Kidney (tissue), 14 donors: ENCODE measurements around the gene ANKRD9. TPM values are rescaled to one million over a fixed set of nuclear protein-coding genes. Genes with fewer than 3 reads are reported as not detected.
"Not testable (repeated sequence)": the region's sequence is repeated elsewhere in the genome, so short reads cannot be mapped to it uniquely, and the experiment has no call there.

ENCODE experiments used
- DNase-seq, 5 donors: peaks; one replicate each; pipeline ENCODE4 v3.0.0-alpha.2; 2013 to 2020
- FAIRE-seq: peaks from 2 replicates; lab custom pipeline; 2012; peaks lifted over from hg19 to GRCh38; lab: Jason Lieb, UNC
- H3K27ac ChIP-seq, 2 donors: one replicate each; pipeline ENCODE4 v1.7.0; 2013; ENCODE audit warnings: low read depth in 2 of 2, low read length in 2 of 2, inconsistent platforms in 1 of 2
- H3K27me3 ChIP-seq: one replicate; pipeline ENCODE4 v1.7.1; 2013; ENCODE audit warnings: low read length, inconsistent platforms; ENCODE audit not compliant: control insufficient read depth, insufficient read depth
- H3K36me3 ChIP-seq, 3 donors: one replicate each; pipeline versions ENCODE4 v1.7.0 to v1.7.1; 2013; ENCODE audit warnings: low read length in 3 of 3, control low read depth in 1 of 3, inconsistent platforms in 1 of 3; ENCODE audit not compliant: insufficient read depth in 3 of 3, control insufficient read depth in 2 of 3
- H3K4me1 ChIP-seq, 3 donors: one replicate each; pipeline versions ENCODE4 v1.7.0 to v1.7.1; 2013; ENCODE audit warnings: low read length in 3 of 3, inconsistent platforms in 1 of 3, low read depth in 1 of 3; ENCODE audit not compliant: control insufficient read depth in 2 of 3, insufficient read depth in 2 of 3
- H3K4me3 ChIP-seq, 3 donors: one replicate each; pipeline versions ENCODE4 v1.7.0 to v1.8.1; 2013; ENCODE audit warnings: low read length in 3 of 3, control low read depth in 1 of 3, inconsistent platforms in 1 of 3
- H3K9ac ChIP-seq, 3 donors: one replicate each; pipeline versions ENCODE4 v1.7.0 to v1.7.1; 2013; ENCODE audit warnings: low read length in 3 of 3, control low read depth in 1 of 3, inconsistent platforms in 1 of 3
- H3K9me3 ChIP-seq, 3 donors: one replicate each; pipeline versions ENCODE4 v1.7.0 to v1.7.1; 2013; ENCODE audit warnings: low read length in 3 of 3, control low read depth in 1 of 3, inconsistent platforms in 1 of 3; ENCODE audit not compliant: control insufficient read depth in 2 of 3, insufficient read depth in 1 of 3
- CTCF ChIP-seq: IDR thresholded peaks from 3 replicates; pipeline ENCODE4 v1.5.1; 2012; ENCODE audit warnings: mild to moderate bottlenecking, moderate library complexity, borderline replicate concordance; ENCODE audit not compliant: insufficient read depth; ENCODE audit errors: extremely low read depth
- intact Hi-C: fragments of 100-400 bp; cut with DNase I; formaldehyde crosslinking; loops from one replicate; pipeline ENCODE4 v1.11.1; 2022
- polyA plus RNA-seq: library from polyadenylated mRNA; stranded (reverse); fragments of 350-450 nt; fragmentation: Illumina TruSeq; extraction: RNeasy Lipid Tissue Mini Kit (QIAGEN cat#74804); gene quantifications from one replicate; pipeline ENCODE4 v1.2.3, GENCODE V29; 2014; ENCODE audit warnings: low read depth, low replicate concordance; ENCODE audit not compliant: insufficient read depth
- total RNA-seq: library from RNA; stranded (reverse); fragmentation: NEBNext Ultra II Directional; extraction: Animal tissue kit (Norgen Biotek cat#: 25700); gene quantifications from one replicate; pipeline ENCODE4 v1.2.1, GENCODE V29; 2021
- donor health status: control.
- donor health status: control.
- donor health status: control.
- donor health status: control.
- donor health status: control.
- donor health status: DM: yes; HTN: yes; CAD: no.
- donor health status: Normal renal cell carcinoma (clear cell type).

ANKRD9 gene
- total and polyA plus RNA-seq, 2 donors from 2014 or later, result 18.7 to 26.0 TPM

- H3K27ac ChIP-seq, result peak overlapping the region; percentile 62 to 74
- FAIRE-seq, result peak; percentile 45
- TF ChIP-seq CTCF, result peak; percentile 93
These were observed 15.1 kb upstream of the ANKRD9 start for GRCh38 chr14:102524451-102525218.

GRCh38 chr14:102523569-102524450 lies 14.2 kb upstream of the ANKRD9 start:
- TF ChIP-seq CTCF, result no peak
- intact Hi-C loops, result no loop called here
- DNase-seq (peak in 2 of 5 donors; percentile 42 to 81), FAIRE-seq (no peak)
- Histone ChIP-seq H3K9me3 (no peaks in the 10 kb centered on the region), H3K36me3 (no peaks in the 10 kb centered on the region), H3K9ac (peak overlapping the region in 2 of 3 donors; percentile 46 to 61), H3K4me1 (peaks cover 0 to 6% (median 3%) of the 10 kb centered on the region in 3 donors), H3K4me3 (peak overlapping the region in 2 of 3 donors; percentile 26 to 87), H3K27ac (peak overlapping the region in 1 of 2 donors; percentile 11), H3K27me3 (no peaks in the 10 kb centered on the region)

More at GRCh38 chr14:102524451-102525218, 15.1 kb upstream of the ANKRD9 start:
- Histone ChIP-seq H3K9me3 (no peaks in the 10 kb centered on the region), H3K4me3 (peak overlapping the region; percentile 73 to 87 (median 78)), H3K4me1 (peaks cover 0 to 6% (median 3%) of the 10 kb centered on the region in 3 donors), H3K36me3 (no peaks in the 10 kb centered on the region), H3K9ac (peak overlapping the region; percentile 46 to 68 (median 61)), H3K27me3 (no peaks in the 10 kb centered on the region)
- intact Hi-C loops, result no loop called here
- peak; percentile 99 for DNase-seq

GRCh38 chr14:102523200-102523568 lies 13.6 kb upstream of the ANKRD9 start:
- no peaks in the 10 kb centered on the region for H3K36me3 ChIP-seq
- no peak overlapping the region for H3K4me3 ChIP-seq
- H3K27me3 ChIP-seq, result no peaks in the 10 kb centered on the region
- no peak overlapping the region for H3K27ac ChIP-seq
- no peak for FAIRE-seq
- H3K9me3 ChIP-seq, result no peaks in the 10 kb centered on the region
- intact Hi-C loops, result no loop called here
- no peak for TF ChIP-seq CTCF
- DNase-seq, result no peak
- no peak overlapping the region for H3K9ac ChIP-seq
- H3K4me1 ChIP-seq, result peaks cover 0 to 6% (median 3%) of the 10 kb centered on the region in 3 donors

GRCh38 chr14:102519709-102520108 lies 10.1 kb upstream of the ANKRD9 start:
- intact Hi-C loops, H3K27me3 ChIP-seq, FAIRE-seq, H3K4me1 ChIP-seq, H3K9me3 ChIP-seq, H3K9ac ChIP-seq, H3K4me3 ChIP-seq, H3K36me3 ChIP-seq, DNase-seq, H3K27ac ChIP-seq: not testable (repeated sequence)
